ENCODE results near the gene CRNKL1. TPM values are rescaled to one million over a fixed set of nuclear protein-coding genes. Genes with fewer than 3 reads are reported as not detected.
A peak's percentile ranks its signal among the peaks of the same experiment; 100 is the strongest.

CRNKL1 gene
- total RNA-seq, 1 experiment from 2014 or later, result 6.7 TPM

- CTCF ChIA-PET, result no interaction called here
- BruUV-seq (replicated peaks), result no TSS peak
- H3K4me1 Mint-ChIP-seq (ENCODE audit: low read depth, unreplicated experiment), result peaks cover 8% of the 10 kb centered on the region
- no peaks in the 10 kb centered on the region for H3K27me3 Mint-ChIP-seq (ENCODE audit: unreplicated experiment)
- intact Hi-C loops (cut with micrococcal nuclease; ENCODE audit: unreplicated experiment), result loop anchor here (1.0 to 10.0 kb wide), 2 partner anchors 210 to 301 kb away; no protein-coding TSS in a partner anchor
- H3K27ac Mint-ChIP-seq (ENCODE audit: unreplicated experiment), result no peak overlapping the region
- no peak overlapping the region for H3K4me3 Mint-ChIP-seq (ENCODE audit: low read depth, unreplicated experiment)
- no peaks in the 10 kb centered on the region for H3K36me3 Mint-ChIP-seq (ENCODE audit: insufficient read depth, unreplicated experiment)
- peak; percentile 21 for TF ChIP-seq CTCF (IDR thresholded peaks at IDR 0.05; ENCODE audit: unreplicated experiment)
- no peak for DNase-seq
- H3K9me3 Mint-ChIP-seq (ENCODE audit: low read depth, unreplicated experiment), result no peaks in the 10 kb centered on the region
These were observed 56.9 kb downstream of the CRNKL1 start for GRCh38 chr20:19995220-19995863.

- no peaks in the 10 kb centered on the region for H3K36me3 Mint-ChIP-seq (ENCODE audit: insufficient read depth, unreplicated experiment)
- intact Hi-C loops (cut with micrococcal nuclease; ENCODE audit: unreplicated experiment), result loop anchor here (10.0 kb wide), 1 partner anchor 299 kb away; no protein-coding TSS in a partner anchor
- H3K9me3 Mint-ChIP-seq (ENCODE audit: low read depth, unreplicated experiment), result no peaks in the 10 kb centered on the region
- H3K27me3 Mint-ChIP-seq (ENCODE audit: unreplicated experiment), result no peaks in the 10 kb centered on the region
- CTCF ChIA-PET, result interaction anchor here (1.3 to 1.5 kb wide), 2 partner anchors 20 to 103 kb away, joined by 3 to 4 read pairs; no protein-coding TSS in a partner anchor
- peak overlapping the region; percentile 81 for H3K27ac Mint-ChIP-seq (ENCODE audit: unreplicated experiment)
- DNase-seq, result no peak
- TF ChIP-seq CTCF (IDR thresholded peaks at IDR 0.05; ENCODE audit: unreplicated experiment), result no peak
- H3K4me1 Mint-ChIP-seq (ENCODE audit: low read depth, unreplicated experiment), result peaks cover 9% of the 10 kb centered on the region
- peak overlapping the region; percentile 37 for H3K4me3 Mint-ChIP-seq (ENCODE audit: low read depth, unreplicated experiment)
- no TSS peak for BruUV-seq (replicated peaks)
These were observed 58.2 kb downstream of the CRNKL1 start for GRCh38 chr20:19993958-19994669.

- intact Hi-C loops (cut with micrococcal nuclease; ENCODE audit: unreplicated experiment), result loop anchor here (10.0 kb wide), 1 partner anchor 298 kb away; no protein-coding TSS in a partner anchor
- Mint-ChIP-seq H3K4me3 (ENCODE audit: low read depth, unreplicated experiment) (peak overlapping the region; percentile 37), H3K27ac (ENCODE audit: unreplicated experiment) (peak overlapping the region; percentile 81), H3K36me3 (ENCODE audit: insufficient read depth, unreplicated experiment) (no peaks in the 10 kb centered on the region), H3K4me1 (ENCODE audit: low read depth, unreplicated experiment) (peaks cover 16% of the 10 kb centered on the region), H3K27me3 (ENCODE audit: unreplicated experiment) (no peaks in the 10 kb centered on the region), H3K9me3 (ENCODE audit: low read depth, unreplicated experiment) (no peaks in the 10 kb centered on the region)
- DNase-seq, result peak; percentile 37
- TF ChIP-seq CTCF (IDR thresholded peaks at IDR 0.05; ENCODE audit: unreplicated experiment), result no peak
- BruUV-seq (replicated peaks), result no TSS peak
- CTCF ChIA-PET, result interaction anchor here (0.5 to 1.5 kb wide), 3 partner anchors 9 to 102 kb away, joined by 3 to 4 read pairs (median 3); no protein-coding TSS in a partner anchor
These were observed 59.0 kb downstream of the CRNKL1 start for GRCh38 chr20:19992996-19993908.

GRCh38 chr20:19991854-19992253 is 60.4 kb downstream of the CRNKL1 start:
- Mint-ChIP-seq H3K4me1 (ENCODE audit: low read depth, unreplicated experiment) (peaks cover 16% of the 10 kb centered on the region), H3K9me3 (ENCODE audit: low read depth, unreplicated experiment) (no peaks in the 10 kb centered on the region), H3K27ac (ENCODE audit: unreplicated experiment) (no peak overlapping the region), H3K36me3 (ENCODE audit: insufficient read depth, unreplicated experiment) (no peaks in the 10 kb centered on the region), H3K27me3 (ENCODE audit: unreplicated experiment) (no peaks in the 10 kb centered on the region), H3K4me3 (ENCODE audit: low read depth, unreplicated experiment) (no peak overlapping the region)
- intact Hi-C loops (cut with micrococcal nuclease; ENCODE audit: unreplicated experiment), result loop anchor here (10.0 kb wide), 1 partner anchor 297 kb away; no protein-coding TSS in a partner anchor
- CTCF ChIA-PET, result no interaction called here
- no peak for DNase-seq
- no peak for TF ChIP-seq CTCF (IDR thresholded peaks at IDR 0.05; ENCODE audit: unreplicated experiment)
- BruUV-seq (replicated peaks), result no TSS peak

All from Calu3 (cell line).